Transverse colon (tissue), 3 donors: ENCODE data around the gene SUFU.

ENCODE experiments used
- CTCF ChIP-seq, 5 experiments: fragments of 200-600 bp in 3 of 5; fragments of 450-650 bp in 2 of 5; sonication (generic) in 3 of 5; IDR thresholded peaks; 1 replicate in 2 of 5; 2 replicates in 3 of 5; pipeline ENCODE4 v1.5.1; 2016 to 2017; ENCODE audit warnings: antibody characterized with exemption in 5 of 5, inconsistent platforms in 3 of 5, mild to moderate bottlenecking in 2 of 5, moderate library complexity in 1 of 5
- EP300 ChIP-seq: sonication (generic); formaldehyde crosslinking; IDR thresholded peaks from one replicate; pipeline ENCODE4 v1.6.1; 2017; ENCODE audit warnings: antibody characterized with exemption, low read depth
- POLR2A ChIP-seq: fragments of 450-650 bp; IDR thresholded peaks from one replicate; pipeline ENCODE4 v1.6.1; 2016; ENCODE audit warnings: antibody characterized with exemption, mild to moderate bottlenecking, moderate library complexity

- TF ChIP-seq CTCF (IDR thresholded peaks at IDR 0.05) (no peak), EP300 (no peak), POLR2A (peak; percentile 21)
Measured at GRCh38 chr10:102657984-102658724, 154.4 kb downstream of the SUFU start.
